GM18526 (cell line): ENCODE data around the gene PRICKLE2.

ENCODE experiments used
- POLR2A ChIP-seq: IDR thresholded peaks from 3 replicates; pipeline ENCODE4 v1.6.1; 2011; ENCODE audit not compliant: insufficient read length; ENCODE audit errors: extremely low read depth

Gene PRICKLE2

DNA sequence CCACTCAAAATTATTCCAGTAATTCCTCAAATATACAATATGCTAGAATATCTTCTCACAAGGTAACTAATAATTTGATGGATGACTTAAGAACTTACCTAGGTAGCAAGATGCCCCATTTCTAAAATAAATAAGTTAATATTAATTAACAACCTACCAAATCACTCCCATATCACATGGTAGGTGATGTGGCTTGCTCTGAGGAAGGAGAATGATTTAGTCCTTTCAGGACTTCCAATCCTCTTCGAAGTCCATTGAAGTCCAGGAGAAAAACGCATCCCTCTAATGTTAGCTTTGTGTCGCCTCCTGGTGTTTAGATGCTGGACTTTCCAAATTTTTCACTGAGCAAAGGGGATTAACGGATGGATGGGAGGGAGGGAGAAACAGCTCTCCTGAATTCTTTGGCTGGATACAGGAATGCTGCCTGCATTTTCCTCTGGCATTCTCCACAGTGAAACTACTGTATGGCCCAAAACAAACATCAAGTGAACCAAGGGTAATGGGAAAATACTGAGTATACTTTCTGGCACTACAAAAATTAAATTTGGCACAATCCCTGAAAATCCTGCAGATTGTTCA is 58.6 kb downstream of the PRICKLE2 start:
- no peak for TF ChIP-seq POLR2A

DNA sequence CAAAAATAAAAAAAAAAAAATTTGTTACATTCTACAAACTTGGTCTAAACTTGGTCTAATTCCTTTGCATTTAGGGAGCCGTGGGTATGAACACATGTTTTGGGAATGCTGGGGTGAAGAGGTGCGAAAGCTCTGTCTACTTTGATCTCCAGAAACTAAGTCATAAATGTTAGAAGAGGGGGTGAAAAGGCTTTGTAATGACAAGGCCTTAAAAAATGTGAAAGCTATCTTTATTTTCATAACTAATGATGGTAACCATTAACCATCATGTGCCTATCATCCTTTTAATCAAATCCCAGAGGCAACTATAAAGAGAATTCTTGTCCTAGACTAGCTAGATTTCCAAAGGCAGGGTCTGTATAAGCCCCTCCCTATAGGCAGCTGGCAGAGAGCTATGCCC is 60.9 kb downstream of the PRICKLE2 start:
- TF ChIP-seq POLR2A, result no peak

DNA sequence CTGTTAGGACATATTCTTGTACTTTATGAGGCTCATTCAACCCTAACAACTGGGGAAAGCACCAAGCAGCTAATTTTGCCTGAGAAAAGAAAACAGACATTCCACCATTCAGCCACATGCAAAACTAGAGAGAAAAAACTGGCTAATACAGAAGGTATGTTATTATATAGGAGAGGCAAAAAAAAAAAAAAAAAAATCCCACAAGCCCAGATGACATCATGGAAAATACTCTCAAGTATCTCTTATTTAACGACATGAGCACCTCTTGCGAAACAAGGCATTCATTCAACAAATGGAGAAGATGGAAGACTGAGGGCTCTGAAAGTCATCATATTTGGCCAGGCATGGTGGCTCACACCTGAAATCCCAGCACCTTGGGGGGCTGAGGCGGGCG is 61.5 kb downstream of the PRICKLE2 start:
- TF ChIP-seq POLR2A, result no peak

DNA sequence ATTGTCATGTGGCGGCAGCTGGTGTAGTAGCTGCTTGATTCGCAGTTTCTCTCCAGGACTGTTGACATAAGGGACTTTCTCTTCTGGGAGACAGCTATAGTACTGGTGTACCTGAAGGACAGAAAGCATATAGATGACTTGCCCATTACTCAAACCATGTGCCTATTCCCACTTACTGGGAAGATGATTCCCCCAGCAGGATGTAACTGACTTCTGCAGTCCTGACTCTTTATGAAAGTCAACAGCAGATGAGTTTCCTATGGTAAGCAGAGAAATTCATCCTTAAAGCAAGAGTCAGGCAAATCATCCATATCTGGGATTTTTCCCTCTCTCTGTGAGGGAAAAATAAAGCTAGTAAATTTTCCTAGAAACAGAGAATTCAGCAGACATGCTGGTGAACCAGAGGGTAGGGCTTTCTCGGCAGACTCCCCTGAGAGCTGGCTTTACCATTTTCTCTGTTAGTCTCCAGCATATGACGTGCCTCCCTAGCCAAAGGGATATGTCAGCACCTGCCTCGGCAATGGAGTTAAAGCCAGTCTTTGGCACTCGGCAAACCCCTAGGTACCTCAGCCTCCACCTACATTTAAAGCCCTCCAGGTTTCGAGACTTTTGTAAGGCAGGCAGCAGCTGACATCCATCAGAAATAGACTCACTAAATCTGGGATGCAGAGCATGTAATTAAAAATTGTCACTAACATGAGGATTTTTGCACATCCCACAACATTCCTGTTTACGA is 62.1 kb downstream of the PRICKLE2 start:
- TF ChIP-seq POLR2A, result no peak

DNA sequence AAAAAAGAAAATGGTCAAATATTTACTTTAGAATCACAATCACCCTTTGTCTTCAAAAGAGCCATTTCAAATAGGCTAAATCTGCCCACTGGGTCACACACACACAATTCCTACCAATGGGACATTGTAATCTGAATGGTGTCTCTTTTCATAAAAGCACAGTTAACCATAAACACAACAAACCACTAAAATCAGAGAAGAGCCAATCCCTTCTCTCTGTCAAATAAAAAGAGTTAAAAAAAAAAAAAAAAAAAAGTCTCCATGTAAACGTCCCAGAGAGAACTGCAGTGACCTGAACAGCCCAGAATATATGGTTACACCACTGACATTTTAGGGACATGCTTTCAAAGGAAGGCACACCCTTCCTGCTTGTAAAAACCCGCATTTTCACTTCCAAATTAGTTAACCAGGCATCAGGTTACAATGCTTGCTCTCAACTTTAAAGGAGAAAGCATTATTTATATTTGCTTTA is 63.7 kb downstream of the PRICKLE2 start:
- TF ChIP-seq POLR2A, result no peak

DNA sequence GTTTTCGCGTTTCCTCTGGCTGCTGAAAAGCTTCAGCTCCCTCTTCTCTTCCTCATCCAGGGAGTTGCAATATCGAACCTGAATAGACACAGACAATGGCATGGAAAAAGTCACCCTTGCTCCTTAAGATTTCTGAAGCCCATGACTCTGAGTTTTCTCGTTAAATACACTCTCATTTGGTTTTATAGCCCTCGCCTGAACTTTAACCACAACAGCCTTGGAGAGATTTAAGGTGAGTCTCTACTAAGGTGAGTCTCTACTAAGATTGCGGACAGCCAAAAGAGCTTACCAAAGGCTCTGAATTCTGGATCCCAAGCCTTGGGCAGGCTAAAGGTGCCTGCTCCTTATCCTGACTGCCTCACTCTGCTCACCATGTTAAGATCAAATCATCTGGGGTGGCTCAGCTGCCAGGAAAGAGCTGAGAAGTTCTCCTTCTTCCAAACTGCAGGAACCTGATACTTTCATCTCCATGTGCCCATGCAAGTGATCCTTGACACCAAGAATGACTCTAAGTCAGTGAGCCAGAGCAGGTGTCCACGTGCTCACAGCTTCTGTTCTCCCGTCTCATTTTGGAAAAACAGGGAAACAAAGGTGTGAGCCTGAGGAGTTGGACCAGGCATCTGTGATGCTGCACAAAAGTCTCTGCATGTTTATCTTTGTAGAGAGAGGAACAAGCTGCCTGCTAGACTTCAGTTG is 65.1 kb downstream of the PRICKLE2 start:
- TF ChIP-seq POLR2A, result no peak

DNA sequence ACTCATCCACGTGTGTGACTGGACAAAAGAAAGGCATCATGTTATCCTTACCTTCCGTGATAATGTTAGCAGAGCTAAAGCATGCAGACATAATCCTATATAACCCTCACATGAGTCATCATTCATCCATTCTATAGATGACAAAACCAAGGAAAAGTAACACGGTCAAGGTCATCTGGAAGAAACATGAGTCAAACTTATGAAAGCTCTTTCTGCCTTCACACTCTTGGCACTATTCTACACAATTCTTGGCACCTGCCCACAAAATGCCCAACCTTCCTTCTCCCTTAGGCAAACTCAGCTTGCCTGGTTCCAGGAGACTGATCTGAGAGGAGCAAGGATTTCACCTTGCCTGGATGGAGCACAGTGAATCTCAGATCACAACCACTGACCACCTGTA is 66.9 kb downstream of the PRICKLE2 start:
- TF ChIP-seq POLR2A, result no peak

DNA sequence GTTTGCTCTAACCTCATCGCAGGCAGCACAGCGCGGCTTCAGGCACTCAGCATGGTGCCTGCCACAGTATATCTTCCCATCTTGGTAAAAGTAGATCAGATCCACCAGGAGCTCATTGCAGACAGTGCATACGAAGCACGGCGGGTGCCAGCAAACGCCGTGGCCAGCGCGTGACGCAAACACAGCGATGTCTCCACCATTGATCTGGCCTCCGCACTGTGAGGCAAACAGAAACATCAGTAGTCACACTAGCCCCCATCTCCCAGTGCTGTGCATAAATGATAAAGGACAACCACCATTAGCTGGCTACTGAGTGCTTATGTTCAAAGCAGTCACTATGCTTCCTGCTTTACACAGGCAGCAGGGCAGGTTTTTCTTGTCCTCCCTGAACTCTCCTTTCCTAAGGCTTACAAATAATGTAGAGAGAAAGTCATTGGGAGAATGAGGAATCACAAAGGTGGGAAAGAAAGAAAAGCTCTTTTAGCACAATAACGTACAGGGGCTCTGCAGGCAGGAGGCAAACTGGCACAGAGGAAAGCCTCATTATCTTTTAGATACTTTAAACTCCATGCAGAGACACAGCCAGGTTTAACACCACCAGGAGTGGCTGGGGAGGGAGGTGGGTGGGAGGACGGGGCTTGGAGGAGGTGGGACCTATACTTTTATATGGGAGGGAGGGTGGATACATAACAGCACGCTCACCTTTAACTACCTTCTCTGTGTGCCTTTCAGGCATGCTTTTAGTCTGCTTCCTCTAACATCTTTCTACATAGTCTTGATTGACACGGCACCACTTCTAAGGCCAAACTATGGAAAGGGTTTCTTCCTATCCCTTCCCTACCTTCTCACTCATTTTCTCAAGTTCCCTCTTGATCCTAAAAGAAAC is 67.9 kb downstream of the PRICKLE2 start:
- no peak for TF ChIP-seq POLR2A

DNA sequence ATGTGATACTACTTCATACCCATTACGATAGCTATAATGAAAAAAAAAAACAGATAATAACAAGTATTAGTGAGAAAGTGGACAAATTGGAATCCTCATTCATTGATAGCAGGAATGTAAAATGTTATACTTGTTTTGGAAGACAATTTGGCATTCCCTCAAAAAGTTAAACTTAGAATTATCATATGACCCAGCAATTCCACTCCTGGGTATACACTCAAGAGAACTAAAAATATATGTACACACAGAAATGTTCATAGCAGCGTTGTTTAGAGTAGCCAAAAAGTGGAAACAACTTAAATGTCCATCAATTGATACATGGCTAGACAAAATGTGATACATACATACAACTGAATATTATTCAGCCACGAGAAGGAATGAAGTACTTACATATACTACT is 69.9 kb downstream of the PRICKLE2 start:
- no peak for TF ChIP-seq POLR2A

DNA sequence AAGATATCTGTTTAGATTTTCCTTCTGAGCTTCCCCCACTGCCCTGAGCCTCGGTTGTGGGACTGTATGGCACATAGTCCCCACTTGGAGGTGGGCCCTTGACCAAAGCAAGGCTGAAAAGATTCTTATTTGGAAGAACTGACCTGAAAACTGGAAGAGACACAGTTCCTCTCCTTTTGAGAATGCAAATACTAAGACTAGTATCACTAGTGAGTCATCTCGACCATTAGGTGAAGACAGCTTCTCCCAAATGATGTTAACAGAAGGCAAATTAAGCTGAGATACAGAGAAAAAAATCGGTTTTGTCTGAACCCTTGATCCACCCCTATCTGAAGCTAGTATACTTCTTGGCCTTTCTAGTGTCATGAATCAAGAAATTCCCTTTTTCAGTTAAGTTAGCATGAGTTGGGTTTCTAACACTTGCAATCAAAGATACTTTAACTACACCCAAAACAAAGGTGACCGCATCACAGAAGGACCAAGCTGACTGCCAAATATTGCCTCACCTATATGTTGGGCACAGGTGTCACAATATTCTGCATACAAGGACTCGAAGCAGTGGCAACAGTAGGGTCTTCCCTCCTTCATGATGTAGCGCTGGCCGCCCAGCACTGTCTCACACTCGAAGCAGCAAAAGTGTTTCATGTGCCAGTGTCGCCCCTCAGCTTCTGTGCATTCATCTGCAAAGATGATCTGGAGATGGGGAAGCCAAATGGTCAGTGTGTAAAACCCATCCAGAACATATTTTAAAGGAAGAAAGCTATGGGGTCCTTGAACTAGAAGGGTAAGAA is 72.4 kb downstream of the PRICKLE2 start:
- no peak for TF ChIP-seq POLR2A

DNA sequence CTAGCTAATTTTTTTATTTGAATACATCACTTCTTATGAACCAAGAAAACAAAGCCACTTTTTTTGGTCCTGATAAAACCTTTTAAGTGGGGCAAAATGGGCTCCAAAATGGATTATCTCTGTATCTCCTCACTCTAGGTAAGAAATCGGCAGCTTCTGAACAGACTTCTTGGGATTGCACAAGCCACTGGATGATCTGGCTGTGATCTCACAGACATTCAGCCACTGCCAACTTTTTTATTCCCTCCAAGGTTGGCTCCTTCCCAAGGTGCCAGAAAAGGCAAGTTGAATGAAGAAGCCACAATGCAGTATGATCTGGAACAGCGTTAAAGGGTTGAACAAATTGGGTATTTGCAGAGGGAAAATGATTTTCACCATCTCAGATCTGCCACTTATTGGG is 73.2 kb downstream of the PRICKLE2 start:
- TF ChIP-seq POLR2A, result no peak

DNA sequence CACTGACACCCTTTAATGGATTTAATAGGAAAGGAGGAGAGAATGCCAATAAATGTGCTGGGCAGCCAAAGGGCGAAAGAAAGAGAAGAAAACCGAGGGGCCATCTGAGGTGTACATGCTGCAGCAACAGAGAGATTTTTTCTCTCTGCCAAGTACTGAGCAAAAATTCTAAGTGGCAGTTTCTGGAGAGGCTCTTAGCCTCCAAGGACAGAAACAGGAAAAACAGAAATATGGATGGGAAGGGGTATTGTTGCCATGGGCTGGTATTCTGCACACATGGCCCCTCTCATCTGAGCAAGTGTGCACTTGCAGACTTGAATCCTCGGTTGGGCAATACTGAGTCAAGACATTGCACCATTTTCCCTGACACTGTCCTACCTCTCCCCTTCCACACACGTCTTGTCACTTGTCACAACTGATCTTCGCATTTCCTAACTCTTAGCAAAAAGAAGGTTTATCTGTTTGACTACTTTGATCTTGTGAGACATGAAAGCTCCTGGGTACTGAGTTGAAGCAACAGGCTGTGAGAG is 73.9 kb downstream of the PRICKLE2 start:
- no peak for TF ChIP-seq POLR2A

DNA sequence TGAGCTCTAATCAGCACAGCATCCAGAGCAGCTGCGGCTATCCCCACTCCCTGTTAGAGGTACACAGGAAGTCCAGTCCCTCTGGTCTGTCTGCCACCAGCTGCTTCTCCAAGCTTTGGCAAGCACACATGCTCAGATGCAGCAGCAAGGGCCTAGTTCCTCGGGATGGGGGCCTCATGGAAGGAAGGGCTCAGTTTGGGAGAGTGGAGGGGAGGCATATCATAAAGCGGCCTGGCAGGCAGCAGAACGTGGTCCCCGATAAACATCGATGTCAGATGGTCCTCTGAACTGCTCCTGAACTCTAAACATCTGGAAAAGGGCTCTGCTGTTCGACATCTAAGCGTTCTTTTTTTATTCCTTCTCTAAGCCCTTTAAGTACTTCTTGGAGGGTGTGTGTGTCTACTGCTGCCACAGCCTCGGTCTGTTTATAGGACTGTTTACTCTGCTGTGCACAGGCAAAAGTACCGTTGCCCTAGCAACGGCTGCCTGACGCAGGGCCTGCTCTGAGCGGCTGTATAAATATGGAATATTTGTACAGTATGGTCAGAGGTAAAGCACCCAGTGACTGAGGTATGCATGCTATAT is 74.6 kb downstream of the PRICKLE2 start:
- no peak for TF ChIP-seq POLR2A

DNA sequence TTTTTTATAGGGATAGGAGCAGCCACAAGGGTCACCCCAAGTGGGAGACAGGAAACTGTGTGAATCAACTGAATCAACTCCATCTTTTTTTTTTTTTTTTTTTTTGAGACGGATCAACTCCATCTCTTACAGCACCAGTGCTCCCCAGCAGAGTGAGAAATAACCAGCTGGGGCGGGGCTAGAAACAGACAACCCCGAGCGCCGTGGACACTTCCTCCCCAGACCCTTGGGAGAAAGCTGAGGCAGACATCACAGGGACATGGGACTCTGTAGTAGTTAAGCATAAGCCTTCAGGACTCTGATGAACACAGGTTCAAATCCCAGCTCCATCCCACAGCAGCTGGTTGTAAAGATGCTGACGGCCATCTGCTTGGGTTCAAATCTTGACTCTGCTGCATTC is 75.4 kb downstream of the PRICKLE2 start:
- no peak for TF ChIP-seq POLR2A
